Endodermal cell (in vitro differentiated cells): Measurements from ENCODE around the gene PRMT5. TPM values are rescaled to one million over a fixed set of nuclear protein-coding genes. Genes with fewer than 3 reads are reported as not detected.

Experiments
- DNase-seq: peaks from one replicate; pipeline ENCODE4 v3.0.0-alpha.2; 2017
- H3K27ac ChIP-seq: 2 replicates; pipeline ENCODE4 v1.5.1; 2013; ENCODE audit warnings: mild to moderate bottlenecking, low read depth, low read length, moderate library complexity
- H3K27me3 ChIP-seq: 2 replicates; pipeline ENCODE4 v1.6.1; 2013; ENCODE audit warnings: mild to moderate bottlenecking, low read length, moderate library complexity; ENCODE audit not compliant: insufficient read depth, control insufficient read depth, poor library complexity, severe bottlenecking
- H3K36me3 ChIP-seq: 2 replicates; pipeline ENCODE4 v1.7.0; 2013; ENCODE audit warnings: mild to moderate bottlenecking, low read length, moderate library complexity; ENCODE audit not compliant: control insufficient read depth, insufficient read depth
- H3K4me1 ChIP-seq: one replicate; pipeline ENCODE4 v1.7.0; 2013; ENCODE audit warnings: low read length; ENCODE audit not compliant: control insufficient read depth, insufficient read depth
- H3K4me3 ChIP-seq: 2 replicates; pipeline ENCODE4 v1.5.1; 2013; ENCODE audit warnings: mild to moderate bottlenecking, low read length, moderate library complexity
- H3K9ac ChIP-seq: 2 replicates; pipeline ENCODE4 v1.6.1; 2013; ENCODE audit warnings: mild to moderate bottlenecking, low read length, moderate library complexity; ENCODE audit not compliant: poor library complexity, severe bottlenecking; ENCODE audit errors: extremely low read depth
- H3K9me3 ChIP-seq: 2 replicates; pipeline ENCODE4 v1.6.1; 2013; ENCODE audit warnings: mild to moderate bottlenecking, low read length, moderate library complexity; ENCODE audit not compliant: control insufficient read depth
- H3K27ac Mint-ChIP-seq: 2 replicates; pipeline ENCODE4 v1.8.0; 2020; ENCODE audit warnings: mixed read lengths
- H3K27me3 Mint-ChIP-seq: 2 replicates; pipeline ENCODE4 v1.8.0; 2021; ENCODE audit warnings: mild to moderate bottlenecking, mixed read lengths; ENCODE audit not compliant: insufficient read depth
- H3K36me3 Mint-ChIP-seq: 2 replicates; pipeline ENCODE4 v1.8.0; 2020; ENCODE audit warnings: low read depth, mixed read lengths
- H3K4me1 Mint-ChIP-seq: 2 replicates; pipeline ENCODE4 v1.8.0; 2020; ENCODE audit warnings: mixed read lengths
- H3K4me3 Mint-ChIP-seq: 2 replicates; pipeline ENCODE4 v1.8.0; 2020; ENCODE audit warnings: mild to moderate bottlenecking, moderate library complexity, mixed read lengths
- H3K9me3 Mint-ChIP-seq: 2 replicates; pipeline ENCODE4 v1.8.0; 2020; ENCODE audit warnings: mild to moderate bottlenecking, mixed read lengths
- WGBS, 2 experiments: methylation state at CpG; one replicate each; pipeline versions ENCODE4 v1.1.5 to v1.1.7; 2013; ENCODE audit warnings: missing lambda C conversion rate in 2 of 2, mixed read lengths in 1 of 2; ENCODE audit not compliant: insufficient coverage in 1 of 2, insufficient read length in 1 of 2; 5-methylcytosine and 5-hydroxymethylcytosine counted together
- total RNA-seq, 2 donors: library from RNA; stranded (reverse); fragmentation: NEBNext Ultra II Directional in 1 of 2; extraction: Animal tissue kit (Norgen Biotek cat#: 25700) in 1 of 2; gene quantifications; 2 replicates in 1 of 2; 3 replicates in 1 of 2; pipeline ENCODE4 v1.2.1, GENCODE V29; 2021
- TF ChIP-seq, protein P1 (sequence below): fragments of 200-600 bp; sonication (generic); conservative IDR thresholded peaks from 2 replicates; pipeline ENCODE4 v1.5.0; 2021; ENCODE audit warnings: antibody characterized with exemption, mild to moderate bottlenecking

Gene PRMT5
- total RNA-seq, 2 donors from 2014 or later: 111 to 112 TPM

DNA sequence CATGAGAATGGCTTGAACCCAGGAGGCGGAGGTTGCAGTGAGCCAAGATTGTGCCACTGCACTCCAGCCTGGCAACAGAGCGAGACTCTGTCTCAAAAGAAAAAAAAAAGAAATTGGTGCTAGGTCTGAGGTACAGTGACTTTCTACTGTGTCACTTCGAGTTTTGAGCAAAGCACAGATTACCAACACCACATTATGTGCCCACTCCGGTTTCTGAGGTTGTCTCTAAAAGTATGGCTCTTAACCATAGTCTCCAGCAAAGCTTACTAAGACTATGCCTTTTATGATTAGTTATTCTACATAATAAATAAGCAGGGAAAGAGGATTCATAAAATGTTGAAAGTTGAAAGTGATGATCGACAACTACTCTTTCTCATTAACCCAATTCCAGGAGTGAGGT lies 18.3 kb downstream of the PRMT5 start:
- Mint-ChIP-seq H3K27ac (no peak overlapping the region), H3K36me3 (peaks cover 46% of the 10 kb centered on the region), H3K27me3 (no peaks in the 10 kb centered on the region), H3K4me1 (no peaks in the 10 kb centered on the region), H3K4me3 (no peak overlapping the region), H3K9me3 (no peaks in the 10 kb centered on the region)
- peaks cover 47% of the 10 kb centered on the region for H3K36me3 ChIP-seq
- H3K27me3 ChIP-seq: no peaks in the 10 kb centered on the region
- no peaks in the 10 kb centered on the region for H3K9me3 ChIP-seq
- no peak for DNase-seq
- H3K4me3 ChIP-seq: no peak overlapping the region
- WGBS, 2 experiments: 91 to 95% methylated on average over 2 to 5 of the region's 5 CpGs
- no peak overlapping the region for H3K9ac ChIP-seq
- H3K27ac ChIP-seq: no peak overlapping the region
- TF ChIP-seq, protein P1, sequence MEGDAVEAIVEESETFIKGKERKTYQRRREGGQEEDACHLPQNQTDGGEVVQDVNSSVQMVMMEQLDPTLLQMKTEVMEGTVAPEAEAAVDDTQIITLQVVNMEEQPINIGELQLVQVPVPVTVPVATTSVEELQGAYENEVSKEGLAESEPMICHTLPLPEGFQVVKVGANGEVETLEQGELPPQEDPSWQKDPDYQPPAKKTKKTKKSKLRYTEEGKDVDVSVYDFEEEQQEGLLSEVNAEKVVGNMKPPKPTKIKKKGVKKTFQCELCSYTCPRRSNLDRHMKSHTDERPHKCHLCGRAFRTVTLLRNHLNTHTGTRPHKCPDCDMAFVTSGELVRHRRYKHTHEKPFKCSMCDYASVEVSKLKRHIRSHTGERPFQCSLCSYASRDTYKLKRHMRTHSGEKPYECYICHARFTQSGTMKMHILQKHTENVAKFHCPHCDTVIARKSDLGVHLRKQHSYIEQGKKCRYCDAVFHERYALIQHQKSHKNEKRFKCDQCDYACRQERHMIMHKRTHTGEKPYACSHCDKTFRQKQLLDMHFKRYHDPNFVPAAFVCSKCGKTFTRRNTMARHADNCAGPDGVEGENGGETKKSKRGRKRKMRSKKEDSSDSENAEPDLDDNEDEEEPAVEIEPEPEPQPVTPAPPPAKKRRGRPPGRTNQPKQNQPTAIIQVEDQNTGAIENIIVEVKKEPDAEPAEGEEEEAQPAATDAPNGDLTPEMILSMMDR: no peak
- no peaks in the 10 kb centered on the region for H3K4me1 ChIP-seq

- 97% methylated on average over 7 to 8 of the region's 8 CpGs for WGBS, 2 experiments
- no peak overlapping the region for H3K27ac ChIP-seq
- peaks cover 61% of the 10 kb centered on the region for H3K36me3 Mint-ChIP-seq
- H3K36me3 ChIP-seq: peaks cover 66% of the 10 kb centered on the region
- H3K9ac ChIP-seq: no peak overlapping the region
- no peak overlapping the region for H3K27ac Mint-ChIP-seq
- TF ChIP-seq, protein P1: no peak
- no peaks in the 10 kb centered on the region for H3K9me3 Mint-ChIP-seq
- H3K9me3 ChIP-seq: no peaks in the 10 kb centered on the region
- H3K4me3 Mint-ChIP-seq: no peak overlapping the region
- H3K4me3 ChIP-seq: no peak overlapping the region
- H3K27me3 ChIP-seq: no peaks in the 10 kb centered on the region
- H3K4me1 ChIP-seq: no peaks in the 10 kb centered on the region
- DNase-seq: no peak
- no peaks in the 10 kb centered on the region for H3K27me3 Mint-ChIP-seq
- no peaks in the 10 kb centered on the region for H3K4me1 Mint-ChIP-seq
These were observed 20.6 kb downstream of the PRMT5 start for GRCh38 chr14:22908601-22909000.

DNA sequence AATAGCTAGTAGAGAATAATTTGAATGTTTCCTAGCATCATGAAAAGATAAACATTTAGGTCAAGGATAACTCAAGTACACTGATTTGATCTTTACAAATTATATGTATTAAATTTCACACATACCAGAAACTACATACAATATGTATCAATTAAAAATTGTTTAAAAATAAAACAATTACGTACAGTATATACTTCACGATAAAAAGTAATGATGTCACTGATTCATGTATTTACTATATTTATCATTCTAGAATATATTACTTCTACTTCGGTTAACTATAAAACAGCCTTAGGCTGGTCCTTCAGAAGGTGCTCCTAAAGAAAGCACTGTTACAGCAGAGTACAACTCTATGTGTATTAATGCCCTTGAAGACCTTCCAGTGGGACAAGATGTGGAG lies 21.7 kb downstream of the PRMT5 start:
- Histone ChIP-seq H3K36me3 (peaks cover 75% of the 10 kb centered on the region), H3K27me3 (no peaks in the 10 kb centered on the region), H3K4me1 (no peaks in the 10 kb centered on the region), H3K4me3 (no peak overlapping the region), H3K9me3 (no peaks in the 10 kb centered on the region), H3K27ac (no peak overlapping the region), H3K9ac (no peak overlapping the region)
- H3K36me3 Mint-ChIP-seq: peaks cover 67% of the 10 kb centered on the region
- DNase-seq: no peak
- H3K27me3 Mint-ChIP-seq: no peaks in the 10 kb centered on the region
- TF ChIP-seq, protein P1: no peak
- H3K4me3 Mint-ChIP-seq: no peak overlapping the region
- WGBS, 2 experiments: 100% methylated on average over 1 of the region's 3 CpGs
- H3K4me1 Mint-ChIP-seq: no peaks in the 10 kb centered on the region
- no peaks in the 10 kb centered on the region for H3K9me3 Mint-ChIP-seq
- no peak overlapping the region for H3K27ac Mint-ChIP-seq
